HG03571 (cell line): ENCODE measurements around the gene TMEM158.

Source experiments
- ATAC-seq: cut with Tn5 transposase; IDR thresholded peaks from one replicate; pipeline ENCODE4 v1.9.1; 2021; ENCODE audit not compliant: unreplicated experiment

The TMEM158 gene

GRCh38 chr3:45226206-45226915 is at the start of gene TMEM158:
TMEM158 (minus strand) TSS chr3:45226287; CDS start chr3:45226027, 260 bp downstream.
- peak; percentile 60 for ATAC-seq

GRCh38 chr3:45275006-45275704 is 49.1 kb upstream of the TMEM158 start:
- ATAC-seq, result no peak

- no peak for ATAC-seq
These were observed 47.8 kb upstream of the TMEM158 start for GRCh38 chr3:45273681-45274515.

- no peak for ATAC-seq
These were observed 46.9 kb upstream of the TMEM158 start for GRCh38 chr3:45272828-45273470.

GRCh38 chr3:45272032-45272810 is 46.1 kb upstream of the TMEM158 start:
- no peak for ATAC-seq

- no peak for ATAC-seq
These were observed 43.9 kb upstream of the TMEM158 start for GRCh38 chr3:45269952-45270351.

GRCh38 chr3:45267097-45267496 is 41.0 kb upstream of the TMEM158 start:
- no peak for ATAC-seq

- no peak for ATAC-seq
These were observed 35.4 kb upstream of the TMEM158 start for GRCh38 chr3:45261333-45262110.

- no peak for ATAC-seq
These were observed 33.0 kb upstream of the TMEM158 start for GRCh38 chr3:45259133-45259532.

- no peak for ATAC-seq
These were observed 32.2 kb upstream of the TMEM158 start for GRCh38 chr3:45258317-45258716.

- ATAC-seq, result no peak
These were observed 27.2 kb upstream of the TMEM158 start for GRCh38 chr3:45253316-45253715.

GRCh38 chr3:45252826-45253225 is 26.7 kb upstream of the TMEM158 start:
- ATAC-seq, result no peak

GRCh38 chr3:45249391-45249790 is 23.3 kb upstream of the TMEM158 start:
- no peak for ATAC-seq

GRCh38 chr3:45246241-45246640 is 20.2 kb upstream of the TMEM158 start:
- no peak for ATAC-seq

- ATAC-seq, result no peak
These were observed 18.3 kb upstream of the TMEM158 start for GRCh38 chr3:45244356-45244755.

- ATAC-seq, result no peak
These were observed 15.1 kb upstream of the TMEM158 start for GRCh38 chr3:45241206-45241605.

GRCh38 chr3:45240292-45240691 is 14.2 kb upstream of the TMEM158 start:
- ATAC-seq, result no peak

- no peak for ATAC-seq
These were observed 13.2 kb upstream of the TMEM158 start for GRCh38 chr3:45239254-45239653.

- no peak for ATAC-seq
These were observed 10.9 kb upstream of the TMEM158 start for GRCh38 chr3:45236964-45237363.

- ATAC-seq, result no peak
These were observed 9.3 kb upstream of the TMEM158 start for GRCh38 chr3:45235409-45235808.
